Parathyroid adenoma (tissue), 2 donors: ENCODE measurements around the gene ADGRG6.

Experiments
- H2AFZ ChIP-seq: fragments of 300-600 bp; sonication (generic); one replicate; pipeline ENCODE4 v1.7.0; 2017; ENCODE audit warnings: antibody characterized with exemption, mild to moderate bottlenecking
- H3K27ac ChIP-seq: fragments of 300-600 bp; sonication (generic); one replicate; pipeline ENCODE4 v1.7.0; 2017
- H3K27me3 ChIP-seq: fragments of 300-600 bp; sonication (generic); one replicate; pipeline ENCODE4 v1.7.0; 2017; ENCODE audit warnings: low read length; ENCODE audit not compliant: control insufficient read depth, insufficient read depth
- H3K36me3 ChIP-seq: fragments of 300-600 bp; sonication (generic); one replicate; pipeline ENCODE4 v1.7.0; 2017; ENCODE audit warnings: low read length; ENCODE audit not compliant: control insufficient read depth, insufficient read depth
- H3K4me1 ChIP-seq: fragments of 300-600 bp; sonication (generic); one replicate; pipeline ENCODE4 v1.7.0; 2017; ENCODE audit warnings: control low read depth
- H3K4me2 ChIP-seq: fragments of 300-600 bp; sonication (generic); one replicate; pipeline ENCODE4 v1.7.0; 2017; ENCODE audit warnings: low read length
- H3K4me3 ChIP-seq: fragments of 300-600 bp; sonication (generic); one replicate; pipeline ENCODE4 v1.7.0; 2017; ENCODE audit warnings: low read depth, low read length
- H3K79me2 ChIP-seq: fragments of 300-600 bp; sonication (generic); one replicate; pipeline ENCODE4 v1.7.0; 2017; ENCODE audit warnings: control low read depth
- H3K9ac ChIP-seq: fragments of 300-600 bp; sonication (generic); one replicate; pipeline ENCODE4 v1.7.0; 2017; ENCODE audit warnings: mild to moderate bottlenecking
- H3K9me3 ChIP-seq: fragments of 300-600 bp; sonication (generic); one replicate; pipeline ENCODE4 v1.7.0; 2017; ENCODE audit warnings: low read length; ENCODE audit not compliant: control insufficient read depth
- TF ChIP-seq, protein P1 (sequence below): fragments of 300-600 bp; sonication (generic); IDR thresholded peaks from one replicate; pipeline ENCODE4 v1.7.0; 2017; ENCODE audit warnings: antibody characterized with exemption, mild to moderate bottlenecking
- donor health status: primary hyperparathyroidism.

ADGRG6 gene

GRCh38 chr6:142384519-142385254 lies 82.9 kb downstream of the ADGRG6 start:
- TF ChIP-seq, protein P1, sequence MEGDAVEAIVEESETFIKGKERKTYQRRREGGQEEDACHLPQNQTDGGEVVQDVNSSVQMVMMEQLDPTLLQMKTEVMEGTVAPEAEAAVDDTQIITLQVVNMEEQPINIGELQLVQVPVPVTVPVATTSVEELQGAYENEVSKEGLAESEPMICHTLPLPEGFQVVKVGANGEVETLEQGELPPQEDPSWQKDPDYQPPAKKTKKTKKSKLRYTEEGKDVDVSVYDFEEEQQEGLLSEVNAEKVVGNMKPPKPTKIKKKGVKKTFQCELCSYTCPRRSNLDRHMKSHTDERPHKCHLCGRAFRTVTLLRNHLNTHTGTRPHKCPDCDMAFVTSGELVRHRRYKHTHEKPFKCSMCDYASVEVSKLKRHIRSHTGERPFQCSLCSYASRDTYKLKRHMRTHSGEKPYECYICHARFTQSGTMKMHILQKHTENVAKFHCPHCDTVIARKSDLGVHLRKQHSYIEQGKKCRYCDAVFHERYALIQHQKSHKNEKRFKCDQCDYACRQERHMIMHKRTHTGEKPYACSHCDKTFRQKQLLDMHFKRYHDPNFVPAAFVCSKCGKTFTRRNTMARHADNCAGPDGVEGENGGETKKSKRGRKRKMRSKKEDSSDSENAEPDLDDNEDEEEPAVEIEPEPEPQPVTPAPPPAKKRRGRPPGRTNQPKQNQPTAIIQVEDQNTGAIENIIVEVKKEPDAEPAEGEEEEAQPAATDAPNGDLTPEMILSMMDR: no peak
- Histone ChIP-seq H3K36me3 (no peaks in the 10 kb centered on the region), H3K9me3 (no peaks in the 10 kb centered on the region)

DNA sequence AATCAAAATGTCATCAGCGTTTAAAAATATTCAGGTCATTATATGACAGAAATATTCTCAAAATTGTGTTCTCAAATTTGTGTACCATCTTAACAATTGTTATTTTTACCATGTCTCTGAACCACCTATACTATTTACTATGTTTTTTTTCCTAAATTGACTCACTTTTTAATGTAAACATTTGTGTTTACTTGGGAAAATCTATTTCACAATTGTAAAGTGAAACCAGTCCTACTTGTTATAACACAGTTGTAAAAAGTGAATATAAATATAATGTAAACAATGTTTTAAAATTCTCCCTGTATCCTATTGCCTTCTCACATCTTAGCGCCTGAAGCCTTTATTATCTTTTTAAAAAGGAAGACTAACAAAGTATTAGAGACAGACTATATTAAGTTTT lies 83.5 kb downstream of the ADGRG6 start:
- H3K4me3 ChIP-seq: no peak overlapping the region
- no peaks in the 10 kb centered on the region for H3K36me3 ChIP-seq
- H3K79me2 ChIP-seq: no peaks in the 10 kb centered on the region
- no peaks in the 10 kb centered on the region for H3K9me3 ChIP-seq
- no peaks in the 10 kb centered on the region for H3K27me3 ChIP-seq
- no peak overlapping the region for H2AFZ ChIP-seq
- no peak overlapping the region for H3K9ac ChIP-seq
- H3K27ac ChIP-seq: no peak overlapping the region
- TF ChIP-seq, protein P1: no peak
- no peak overlapping the region for H3K4me2 ChIP-seq
- H3K4me1 ChIP-seq: no peaks in the 10 kb centered on the region

More at GRCh38 chr6:142384519-142385254, 82.9 kb downstream of the ADGRG6 start:
- H3K9ac ChIP-seq: no peak overlapping the region
- H3K4me2 ChIP-seq: no peak overlapping the region
- H3K4me1 ChIP-seq: no peaks in the 10 kb centered on the region
- no peak overlapping the region for H3K27ac ChIP-seq
- no peaks in the 10 kb centered on the region for H3K79me2 ChIP-seq
- no peak overlapping the region for H2AFZ ChIP-seq
- H3K4me3 ChIP-seq: no peak overlapping the region
- no peaks in the 10 kb centered on the region for H3K27me3 ChIP-seq

DNA sequence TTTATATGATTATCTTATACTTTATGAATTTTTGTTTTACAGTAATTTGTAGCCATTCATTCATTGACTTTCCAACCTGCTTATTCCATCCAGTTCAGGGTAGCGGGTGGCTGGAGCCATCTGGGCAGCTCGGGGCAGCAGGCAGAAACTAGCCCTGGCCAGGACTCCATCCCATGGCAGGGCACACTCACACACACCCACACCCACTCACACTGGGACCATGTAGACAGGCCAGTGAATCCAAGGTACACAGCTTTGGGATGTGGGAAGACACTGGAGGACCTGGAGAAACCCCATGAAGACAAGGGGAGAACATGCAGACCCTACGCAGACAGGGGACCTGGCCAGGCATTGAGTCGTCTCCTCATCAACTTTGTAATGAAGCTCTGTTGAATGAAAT lies 84.8 kb downstream of the ADGRG6 start:
- Histone ChIP-seq H3K27ac (no peak overlapping the region), H2AFZ (no peak overlapping the region), H3K36me3 (no peaks in the 10 kb centered on the region), H3K27me3 (no peaks in the 10 kb centered on the region), H3K4me1 (no peaks in the 10 kb centered on the region), H3K79me2 (no peaks in the 10 kb centered on the region), H3K9ac (no peak overlapping the region), H3K4me3 (no peak overlapping the region), H3K9me3 (no peaks in the 10 kb centered on the region), H3K4me2 (no peak overlapping the region)
- TF ChIP-seq, protein P1: no peak

DNA sequence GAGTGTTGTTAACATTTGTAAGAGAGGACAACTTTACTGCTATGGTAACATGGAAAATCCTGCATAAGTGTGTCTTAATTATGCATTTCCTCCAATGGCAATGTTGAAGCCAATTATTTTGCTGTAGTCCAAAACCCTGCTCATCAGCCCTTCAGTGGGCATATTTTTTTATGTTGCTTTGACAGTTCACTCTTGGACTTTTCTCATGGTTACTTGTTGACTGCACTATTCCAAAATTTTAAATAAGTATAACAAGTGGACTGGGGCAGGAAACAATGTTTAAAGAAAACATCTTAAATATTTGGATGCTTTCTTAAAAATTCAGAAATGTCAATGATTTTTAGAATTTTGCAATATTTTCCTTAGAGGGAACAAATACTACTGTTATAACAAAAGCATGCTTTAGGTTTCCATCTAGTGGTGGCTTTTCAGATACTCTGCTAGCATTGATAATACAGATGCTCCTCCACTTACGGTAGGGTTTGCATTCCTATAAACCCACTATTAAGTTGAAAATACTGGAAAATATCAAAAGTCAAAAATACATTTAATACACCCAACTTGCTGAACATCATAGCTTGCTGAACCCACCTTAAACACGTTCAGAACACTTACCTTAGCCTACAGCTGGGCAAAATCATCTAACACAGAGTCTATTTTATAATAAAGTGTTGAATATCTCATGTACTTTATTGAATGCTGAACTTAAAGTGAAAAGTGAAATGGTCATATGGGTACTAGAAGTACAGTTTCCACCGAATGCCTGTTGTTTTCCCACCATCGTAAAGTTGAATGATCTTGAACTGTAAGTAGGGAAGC lies 86.4 kb downstream of the ADGRG6 start:
- Histone ChIP-seq H3K9me3 (no peaks in the 10 kb centered on the region), H3K79me2 (no peaks in the 10 kb centered on the region), H3K4me1 (no peaks in the 10 kb centered on the region), H2AFZ (no peak overlapping the region), H3K27ac (no peak overlapping the region), H3K36me3 (no peaks in the 10 kb centered on the region), H3K27me3 (no peaks in the 10 kb centered on the region), H3K4me2 (no peak overlapping the region), H3K9ac (no peak overlapping the region), H3K4me3 (no peak overlapping the region)
- TF ChIP-seq, protein P1: peak; percentile 36
